Measurements from ENCODE around the gene ARHGAP22.

The ARHGAP22 gene

DNA sequence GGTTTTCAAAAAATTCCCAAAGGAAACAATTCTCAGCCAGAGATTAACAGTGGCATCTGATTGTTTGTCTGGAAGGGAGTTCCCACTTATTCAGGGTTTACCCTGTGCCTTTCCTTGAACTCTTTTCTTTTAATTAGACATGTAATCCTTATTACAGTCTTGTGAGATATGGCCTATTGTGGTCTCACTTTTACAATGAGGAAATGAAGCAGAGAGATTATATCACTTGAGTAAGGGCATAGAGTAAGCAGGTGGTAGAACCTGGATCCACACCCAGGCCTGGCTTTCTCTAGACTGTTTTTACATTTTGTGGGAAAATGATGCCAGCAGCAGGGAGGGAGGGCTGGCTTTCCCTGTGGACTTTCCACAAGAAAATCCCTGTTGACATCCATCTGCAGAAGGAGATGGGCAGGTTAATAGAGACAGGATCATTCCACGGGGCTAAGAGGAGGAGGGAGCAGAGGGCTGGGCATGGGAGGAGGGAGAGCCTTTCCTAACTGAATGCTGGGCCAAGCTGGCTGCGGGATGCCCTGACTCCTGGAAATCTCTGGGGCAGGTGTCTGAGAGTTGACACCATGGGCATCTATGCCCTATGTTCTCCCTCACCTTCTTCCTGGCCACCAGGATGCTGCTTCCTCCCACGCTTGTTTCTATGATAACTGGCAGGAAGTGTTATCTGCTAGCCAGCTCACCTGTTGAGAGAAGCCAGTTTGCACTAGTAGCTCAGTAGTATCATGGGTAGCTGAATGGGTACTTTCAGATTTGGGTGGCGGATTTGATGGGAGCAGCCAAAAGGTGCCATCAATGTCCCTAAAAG is 28.7 kb upstream of the ARHGAP22 start:
- DNase-seq (ENCODE audit: low read depth), result no peak

DNA sequence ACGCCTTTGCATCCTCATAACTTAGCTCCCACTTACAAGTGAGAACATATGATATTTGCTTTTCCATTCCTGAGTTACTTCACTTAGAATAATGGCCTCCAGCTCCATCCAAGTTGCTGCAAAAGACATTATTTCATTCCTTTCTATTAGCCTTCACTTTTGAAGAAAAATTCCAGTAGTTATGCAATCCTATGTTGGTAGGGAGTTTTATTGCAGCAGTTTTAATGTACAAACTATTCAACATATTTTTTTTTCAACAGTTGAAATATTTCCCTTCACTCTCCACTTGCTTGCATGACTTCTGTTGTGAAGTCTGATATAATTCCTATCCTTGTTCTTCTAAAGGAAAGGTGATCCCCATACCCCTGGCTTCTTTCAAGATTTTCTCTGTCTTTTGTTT is 27.3 kb upstream of the ARHGAP22 start:
- DNase-seq (ENCODE audit: low read depth), result peak; percentile 62

DNA sequence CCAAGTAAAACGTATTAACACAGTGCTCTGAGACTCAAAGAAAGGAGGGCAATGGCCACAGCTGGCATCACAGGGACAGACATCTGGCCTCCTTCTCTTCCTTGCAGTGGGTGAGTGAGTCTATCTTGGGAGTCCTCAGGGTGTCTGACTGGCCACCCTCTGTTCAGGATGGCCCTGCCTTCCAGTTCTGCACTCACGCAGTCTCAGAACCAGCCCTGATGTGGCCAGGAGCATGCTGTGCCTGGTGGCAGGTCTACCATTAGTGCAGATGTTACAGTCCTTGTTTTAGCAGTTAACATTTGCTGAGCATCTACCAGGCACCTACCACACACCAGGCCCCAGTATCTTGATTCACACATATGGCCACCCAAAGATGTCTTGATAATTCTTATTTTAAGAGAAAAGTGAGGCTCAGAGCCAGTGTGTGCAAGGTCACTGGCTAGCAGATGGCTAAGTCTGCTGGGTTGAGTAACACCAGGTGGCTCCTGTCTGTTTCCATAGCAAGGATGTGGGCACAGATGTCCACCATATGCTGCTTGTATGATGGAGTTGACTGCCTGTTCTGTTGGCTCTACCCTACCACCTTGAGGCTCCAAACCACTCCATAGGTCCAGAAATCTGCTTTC is 23.2 kb upstream of the ARHGAP22 start:
- DNase-seq (ENCODE audit: low read depth), result no peak

- no peak for DNase-seq (ENCODE audit: low read depth)
Measured at GRCh38 chr10:48626986-48627731, 22.3 kb upstream of the ARHGAP22 start.

- DNase-seq (ENCODE audit: low read depth), result no peak
Measured at GRCh38 chr10:48626447-48626846, 21.6 kb upstream of the ARHGAP22 start.

DNA sequence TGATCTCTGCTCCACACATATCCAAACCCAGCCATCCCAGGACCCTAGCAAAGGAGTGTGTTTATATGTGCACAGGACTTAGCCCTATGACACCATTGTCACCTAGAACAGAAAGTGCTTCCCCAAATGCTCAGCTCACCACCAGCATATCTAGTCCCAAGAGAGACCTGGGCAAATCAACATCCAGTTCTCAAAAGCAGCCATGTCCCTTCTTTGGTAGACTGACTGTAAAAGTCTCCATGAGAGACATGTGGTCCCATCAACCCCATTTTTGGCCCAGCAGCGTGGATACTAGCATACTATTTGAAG is 20.9 kb upstream of the ARHGAP22 start:
- DNase-seq (ENCODE audit: low read depth), result no peak

GRCh38 chr10:48623607-48624132 is 18.8 kb upstream of the ARHGAP22 start:
- no peak for DNase-seq (ENCODE audit: low read depth)

DNA sequence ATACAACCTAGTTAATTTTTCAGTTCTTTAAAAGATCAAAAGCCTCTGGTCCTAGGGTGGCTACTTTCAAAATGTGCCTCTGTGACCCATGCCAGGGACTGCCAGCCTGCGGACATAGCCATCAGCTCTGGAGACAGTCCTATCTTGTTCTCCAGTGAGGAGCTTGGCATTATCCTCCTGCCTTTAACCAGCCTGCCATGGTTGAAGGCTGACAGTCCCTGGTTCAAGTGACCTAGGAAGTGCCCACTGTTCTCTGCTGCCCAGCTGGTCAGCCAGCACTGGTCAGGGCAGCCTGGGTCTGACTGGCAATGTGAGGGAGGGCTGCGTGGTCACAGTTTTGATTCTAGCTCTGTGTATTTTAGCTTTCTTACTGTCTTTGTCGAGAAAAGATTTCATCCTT is 18.1 kb upstream of the ARHGAP22 start:
- no peak for DNase-seq (ENCODE audit: low read depth)

GRCh38 chr10:48620719-48621118 is 15.8 kb upstream of the ARHGAP22 start:
- no peak for DNase-seq (ENCODE audit: low read depth)

GRCh38 chr10:48616436-48616835 is 11.6 kb upstream of the ARHGAP22 start:
- DNase-seq (ENCODE audit: low read depth), result no peak

GRCh38 chr10:48614481-48615390 is 9.9 kb upstream of the ARHGAP22 start:
- DNase-seq (ENCODE audit: low read depth), result peak; percentile 63

GRCh38 chr10:48613016-48613415 is 8.1 kb upstream of the ARHGAP22 start:
- no peak for DNase-seq (ENCODE audit: low read depth)

GRCh38 chr10:48612236-48612943 is 7.5 kb upstream of the ARHGAP22 start:
- DNase-seq (ENCODE audit: low read depth), result no peak

- DNase-seq (ENCODE audit: low read depth), result no peak
Measured at GRCh38 chr10:48611133-48611532, 6.3 kb upstream of the ARHGAP22 start.

GRCh38 chr10:48610585-48611093 is 5.8 kb upstream of the ARHGAP22 start:
- DNase-seq (ENCODE audit: low read depth), result no peak

DNA sequence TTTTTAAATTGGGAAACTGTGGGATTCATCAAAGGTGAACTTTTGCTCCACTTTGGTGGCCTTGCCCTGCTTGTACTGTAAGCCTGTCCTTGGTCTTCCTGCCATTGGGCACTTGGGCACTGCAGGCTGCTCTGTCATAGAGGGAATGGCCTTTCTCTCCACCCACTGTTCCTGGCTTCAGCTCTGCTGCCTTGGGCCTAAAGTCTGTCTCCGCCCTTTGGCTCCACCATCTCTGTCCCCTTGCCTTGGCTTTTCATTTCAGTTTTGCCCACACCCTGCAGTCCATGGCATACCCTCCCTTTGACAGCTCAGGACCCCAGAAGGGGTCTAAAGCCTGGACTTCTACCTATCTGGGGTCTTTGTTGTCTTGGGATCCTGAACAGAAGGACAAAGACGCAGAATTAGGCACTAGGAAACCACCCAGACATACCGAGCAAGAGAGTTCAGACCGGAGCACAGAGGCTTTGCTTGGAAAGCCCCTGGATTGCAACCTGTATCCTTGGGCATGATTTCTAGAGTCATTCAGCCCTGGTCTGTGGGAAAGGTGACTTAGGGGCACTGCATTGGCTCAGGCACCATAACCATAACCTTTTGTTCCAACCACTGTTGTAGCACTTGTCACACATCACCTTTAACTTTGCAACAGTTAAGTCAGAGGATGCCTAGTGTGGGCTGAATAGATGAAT is 5.2 kb upstream of the ARHGAP22 start:
- no peak for DNase-seq (ENCODE audit: low read depth)

- DNase-seq (ENCODE audit: low read depth), result no peak
Measured at GRCh38 chr10:48609441-48609840, 4.6 kb upstream of the ARHGAP22 start.

GRCh38 chr10:48608976-48609375 is 4.1 kb upstream of the ARHGAP22 start:
- DNase-seq (ENCODE audit: low read depth), result no peak

DNA sequence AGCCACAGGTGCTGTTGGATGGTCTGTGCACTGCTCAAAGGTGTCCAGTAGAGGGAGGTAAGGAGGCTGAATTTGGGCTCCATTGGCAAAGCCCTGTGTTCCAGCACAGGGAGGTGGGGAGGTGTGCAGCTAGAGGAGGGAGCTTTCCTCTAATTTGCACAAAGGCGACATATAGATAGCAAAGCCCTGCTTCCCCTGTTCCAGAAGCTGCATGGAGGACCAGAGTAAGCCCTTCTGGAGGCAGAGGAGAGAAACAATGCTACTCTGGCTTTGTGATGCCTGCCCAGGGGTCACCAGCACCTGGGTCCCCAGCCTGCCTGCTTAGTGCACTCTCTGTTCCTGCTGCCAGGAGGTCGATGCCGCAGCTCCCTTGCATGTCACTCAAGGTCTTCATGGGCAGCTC is 3.4 kb upstream of the ARHGAP22 start:
- DNase-seq (ENCODE audit: low read depth), result no peak

Data from amniotic epithelial cell (primary cell).